ENCODE measurements around the gene PMEPA1. TPM values are rescaled to one million over a fixed set of nuclear protein-coding genes. Genes with fewer than 3 reads are reported as not detected.
A peak's percentile ranks its signal among the peaks of the same experiment; 100 is the strongest.

The PMEPA1 gene
- total RNA-seq, 1 donor from 2014 or later, result 56.8 TPM

DNA sequence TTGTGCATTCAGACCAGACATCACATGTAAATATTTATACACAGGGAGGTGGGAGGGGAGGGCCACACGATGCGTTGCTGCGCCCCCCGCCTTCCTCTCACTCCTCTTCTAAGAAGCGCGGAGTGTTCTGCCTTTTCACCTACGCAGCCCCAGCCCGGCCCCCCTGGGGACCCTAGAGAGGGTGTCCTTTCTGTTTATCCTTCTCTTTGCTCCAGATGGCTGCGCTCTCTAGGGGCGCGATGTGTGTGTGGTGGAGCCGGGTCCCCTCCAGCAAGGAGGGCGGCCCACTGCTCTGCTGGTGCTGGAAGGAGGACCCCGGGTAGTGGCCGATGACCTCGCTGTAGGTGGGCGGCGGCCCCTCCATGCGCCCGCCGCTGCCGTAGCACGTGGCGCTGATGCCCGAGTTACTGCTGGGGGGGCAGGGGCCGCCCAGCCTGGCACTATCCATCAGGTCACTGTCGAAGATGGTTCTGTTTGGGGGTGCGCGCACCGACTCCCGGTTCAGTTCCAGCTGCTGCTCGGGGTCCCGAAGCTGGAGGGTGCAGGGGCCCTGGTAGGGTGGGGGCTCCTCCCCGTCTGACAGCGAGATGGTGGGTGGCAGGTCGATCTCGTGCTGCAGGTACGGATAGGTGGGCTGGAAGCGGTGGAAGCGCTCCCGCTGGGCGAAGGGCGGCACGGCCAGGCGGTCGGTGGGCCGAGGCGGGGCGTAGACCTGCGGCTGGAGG, 57.8 kb downstream of the PMEPA1 start:
- H3K27me3 ChIP-seq, result no peaks in the 10 kb centered on the region
- H3K36me3 ChIP-seq, result peaks cover 63 to 66% of the 10 kb centered on the region in 2 donors
- H3K4me3 ChIP-seq, result no peak overlapping the region

DNA sequence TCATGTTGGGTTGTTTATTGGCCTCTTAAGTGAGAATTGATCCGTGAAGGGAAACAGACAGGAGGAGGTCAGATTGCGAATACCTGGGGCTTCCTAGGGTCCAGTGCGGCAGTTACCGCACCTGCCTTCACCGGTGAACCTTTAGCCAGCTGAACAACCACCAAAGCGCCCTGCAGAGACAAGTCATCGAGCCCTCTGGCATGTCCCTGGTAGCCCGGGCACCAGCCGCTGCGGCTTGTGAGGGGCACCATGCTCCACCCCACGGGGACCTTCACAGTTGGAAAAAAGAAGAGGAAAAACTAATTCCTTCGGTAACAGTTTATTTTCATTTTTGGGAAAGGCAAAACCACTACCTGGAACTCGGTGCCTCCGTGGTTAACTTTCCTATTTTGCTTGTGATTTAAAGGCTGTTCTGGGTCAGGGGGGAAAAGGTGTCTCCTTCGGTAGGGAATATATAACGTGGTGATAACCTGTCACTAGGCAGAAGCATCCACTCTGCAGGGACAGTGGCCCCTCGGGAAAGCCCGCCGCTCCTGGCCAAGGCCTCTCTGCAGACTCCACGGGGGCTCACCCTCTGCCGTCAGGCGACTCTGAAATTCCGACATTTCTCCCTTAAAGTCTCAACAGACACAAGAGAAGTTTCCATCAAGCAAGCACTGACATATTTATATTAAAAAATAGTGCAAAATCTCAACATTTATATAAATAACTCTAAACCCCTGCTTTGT, 58.9 kb downstream of the PMEPA1 start:
- Histone ChIP-seq H3K4me1 (peaks cover 0 to 9% of the 10 kb centered on the region in 2 donors), H3K27ac (no peak overlapping the region), H3K36me3 (peaks cover 55 to 56% of the 10 kb centered on the region in 2 donors), H3K27me3 (no peaks in the 10 kb centered on the region), H3K4me3 (no peak overlapping the region), H3K9me3 (no peaks in the 10 kb centered on the region)
- no peak for DNase-seq (ENCODE audit: low spot score in 2 of 2)
- TF ChIP-seq, protein P1, sequence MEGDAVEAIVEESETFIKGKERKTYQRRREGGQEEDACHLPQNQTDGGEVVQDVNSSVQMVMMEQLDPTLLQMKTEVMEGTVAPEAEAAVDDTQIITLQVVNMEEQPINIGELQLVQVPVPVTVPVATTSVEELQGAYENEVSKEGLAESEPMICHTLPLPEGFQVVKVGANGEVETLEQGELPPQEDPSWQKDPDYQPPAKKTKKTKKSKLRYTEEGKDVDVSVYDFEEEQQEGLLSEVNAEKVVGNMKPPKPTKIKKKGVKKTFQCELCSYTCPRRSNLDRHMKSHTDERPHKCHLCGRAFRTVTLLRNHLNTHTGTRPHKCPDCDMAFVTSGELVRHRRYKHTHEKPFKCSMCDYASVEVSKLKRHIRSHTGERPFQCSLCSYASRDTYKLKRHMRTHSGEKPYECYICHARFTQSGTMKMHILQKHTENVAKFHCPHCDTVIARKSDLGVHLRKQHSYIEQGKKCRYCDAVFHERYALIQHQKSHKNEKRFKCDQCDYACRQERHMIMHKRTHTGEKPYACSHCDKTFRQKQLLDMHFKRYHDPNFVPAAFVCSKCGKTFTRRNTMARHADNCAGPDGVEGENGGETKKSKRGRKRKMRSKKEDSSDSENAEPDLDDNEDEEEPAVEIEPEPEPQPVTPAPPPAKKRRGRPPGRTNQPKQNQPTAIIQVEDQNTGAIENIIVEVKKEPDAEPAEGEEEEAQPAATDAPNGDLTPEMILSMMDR (IDR thresholded peaks at IDR 0.05), result no peak
- intact Hi-C loops (cut with DNase I), result loop anchor here (5.0 to 10.0 kb wide), 3 partner anchors 54 to 256 kb away; partner anchors contain the start of gene RBM38

More for the DNA sequence above, 57.8 kb downstream of the PMEPA1 start:
- DNase-seq (ENCODE audit: low spot score in 2 of 2), result peak in 1 of 2 donors; percentile 62
- TF ChIP-seq, protein P1 (IDR thresholded peaks at IDR 0.05), result no peak
- Histone ChIP-seq H3K4me1 (peaks cover 0 to 9% of the 10 kb centered on the region in 2 donors), H3K27ac (no peak overlapping the region), H3K9me3 (no peaks in the 10 kb centered on the region)
- intact Hi-C loops (cut with DNase I), result loop anchor here (5.0 to 10.0 kb wide), 3 partner anchors 55 to 257 kb away; partner anchors contain the start of gene RBM38

DNA sequence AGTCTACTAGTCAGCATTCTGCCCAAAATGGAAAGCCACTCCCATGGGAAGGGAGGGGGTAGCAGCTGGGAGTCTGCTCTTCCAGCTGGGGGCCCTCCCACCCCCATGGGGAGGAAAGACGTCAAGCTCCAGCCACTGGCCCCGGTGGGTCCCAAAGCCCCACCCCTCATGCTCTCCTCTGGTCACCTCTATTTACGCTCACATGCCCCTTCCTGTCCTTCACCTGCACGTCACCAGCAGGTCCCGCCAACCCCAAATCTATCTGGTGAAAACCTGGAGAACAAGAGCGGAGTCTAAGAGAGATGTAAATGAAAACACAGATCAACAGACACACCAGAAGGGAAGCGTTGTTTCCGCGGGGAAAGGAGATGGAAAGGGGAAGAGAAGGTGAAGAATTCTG, 59.5 kb downstream of the PMEPA1 start:
- intact Hi-C loops (cut with DNase I), result loop anchor here (5.0 to 10.0 kb wide), 3 partner anchors 53 to 255 kb away; partner anchors contain the start of gene RBM38
- Histone ChIP-seq H3K27ac (no peak overlapping the region), H3K4me1 (peaks cover 0 to 9% of the 10 kb centered on the region in 2 donors), H3K27me3 (no peaks in the 10 kb centered on the region), H3K9me3 (no peaks in the 10 kb centered on the region), H3K36me3 (peaks cover 50 to 51% of the 10 kb centered on the region in 2 donors), H3K4me3 (no peak overlapping the region)
- TF ChIP-seq, protein P1 (IDR thresholded peaks at IDR 0.05), result no peak
- no peak for DNase-seq (ENCODE audit: low spot score in 2 of 2)

DNA sequence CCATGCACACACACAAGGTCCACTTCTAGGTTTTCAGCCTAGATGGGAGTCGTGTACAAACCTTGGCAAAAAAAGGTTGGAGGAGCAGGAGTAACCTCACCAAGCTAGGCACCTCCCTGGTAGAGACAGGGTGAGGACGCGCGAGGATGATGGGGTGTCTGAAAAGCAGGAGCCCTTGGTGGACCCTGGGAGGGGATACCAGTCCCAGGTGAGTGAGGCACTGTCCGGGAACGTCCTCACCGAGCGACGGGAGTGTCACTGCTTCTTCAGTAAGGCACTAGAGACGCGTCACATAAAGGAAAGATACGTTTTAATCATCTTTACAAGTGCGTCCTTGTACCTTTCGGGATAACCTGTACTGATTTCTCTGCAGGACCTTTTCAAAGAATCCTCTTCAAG, 60.2 kb downstream of the PMEPA1 start:
- peaks cover 48 to 50% of the 10 kb centered on the region in 2 donors for H3K36me3 ChIP-seq
- TF ChIP-seq, protein P1 (IDR thresholded peaks at IDR 0.05), result no peak
- no peak for DNase-seq (ENCODE audit: low spot score in 2 of 2)
- H3K9me3 ChIP-seq, result no peaks in the 10 kb centered on the region
- no peaks in the 10 kb centered on the region for H3K27me3 ChIP-seq
- peaks cover 0 to 3% of the 10 kb centered on the region in 2 donors for H3K4me1 ChIP-seq
- no peak overlapping the region for H3K4me3 ChIP-seq
- intact Hi-C loops (cut with DNase I), result loop anchor here (5.0 to 10.0 kb wide), 3 partner anchors 52 to 255 kb away; partner anchors contain the start of gene RBM38
- no peak overlapping the region for H3K27ac ChIP-seq

DNA sequence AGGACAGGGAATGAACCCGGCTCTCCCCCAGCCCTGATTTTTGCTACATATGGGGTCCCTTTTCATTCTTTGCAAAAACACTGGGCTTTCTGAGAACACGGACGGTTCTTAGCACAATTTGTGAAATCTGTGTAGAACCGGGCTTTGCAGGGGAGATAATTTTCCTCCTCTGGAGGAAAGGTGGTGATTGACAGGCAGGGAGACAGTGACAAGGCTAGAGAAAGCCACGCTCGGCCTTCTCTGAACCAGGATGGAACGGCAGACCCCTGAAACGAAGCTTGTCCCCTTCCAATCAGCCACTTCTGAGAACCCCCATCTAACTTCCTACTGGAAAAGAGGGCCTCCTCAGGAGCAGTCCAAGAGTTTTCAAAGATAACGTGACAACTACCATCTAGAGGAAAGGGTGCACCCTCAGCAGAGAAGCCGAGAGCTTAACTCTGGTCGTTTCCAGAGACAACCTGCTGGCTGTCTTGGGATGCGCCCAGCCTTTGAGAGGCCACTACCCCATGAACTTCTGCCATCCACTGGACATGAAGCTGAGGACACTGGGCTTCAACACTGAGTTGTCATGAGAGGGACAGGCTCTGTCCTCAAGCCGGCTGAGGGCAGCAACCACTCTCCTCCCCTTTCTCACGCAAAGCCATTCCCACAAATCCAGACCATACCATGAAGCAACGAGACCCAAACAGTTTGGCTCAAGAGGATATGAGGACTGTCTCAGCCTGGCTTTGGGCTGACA, 60.8 kb downstream of the PMEPA1 start:
- no peaks in the 10 kb centered on the region for H3K9me3 ChIP-seq
- TF ChIP-seq, protein P1 (IDR thresholded peaks at IDR 0.05), result no peak
- intact Hi-C loops (cut with DNase I), result no loop called here
- H3K27me3 ChIP-seq, result no peaks in the 10 kb centered on the region
- H3K4me1 ChIP-seq, result no peaks in the 10 kb centered on the region
- no peak for DNase-seq (ENCODE audit: low spot score in 2 of 2)
- peaks cover 48 to 49% of the 10 kb centered on the region in 2 donors for H3K36me3 ChIP-seq
- H3K27ac ChIP-seq, result no peak overlapping the region
- no peak overlapping the region for H3K4me3 ChIP-seq
